ENCODE data around the gene ZNF140. TPM values are rescaled to one million over a fixed set of nuclear protein-coding genes. Genes with fewer than 3 reads are reported as not detected.

Gene ZNF140
- total RNA-seq, 1 experiment from 2014 or later: 12.5 TPM

DNA sequence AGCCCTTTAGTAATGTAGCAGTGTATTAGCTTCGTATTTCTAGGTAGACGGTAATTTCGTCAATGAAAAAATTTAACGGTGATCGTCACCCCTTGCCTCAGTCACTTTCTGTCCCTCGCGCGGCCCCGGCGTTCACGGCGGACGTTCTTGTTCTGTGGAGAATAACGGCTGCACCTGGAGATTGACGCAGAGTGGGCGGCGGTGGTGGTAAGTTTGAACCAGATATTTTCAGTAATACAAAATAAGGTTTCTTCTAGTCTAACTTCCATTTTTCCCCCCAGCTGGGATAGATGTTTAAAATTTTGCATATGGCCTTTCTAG is 50.0 kb downstream of the ZNF140 start:
- Mint-ChIP-seq H3K4me3 (ENCODE audit: unreplicated experiment) (peak overlapping the region; percentile 97), H3K9me3 (ENCODE audit: unreplicated experiment) (peaks cover 34% of the 10 kb centered on the region), H3K27me3 (ENCODE audit: insufficient read depth, unreplicated experiment) (no peaks in the 10 kb centered on the region), H3K27ac (ENCODE audit: unreplicated experiment) (peak overlapping the region; percentile 98), H3K4me1 (ENCODE audit: low read depth, unreplicated experiment) (no peaks in the 10 kb centered on the region), H3K36me3 (ENCODE audit: insufficient read depth, unreplicated experiment) (peaks cover 32% of the 10 kb centered on the region)
- Histone ChIP-seq H3K9me3 (peaks cover 16% of the 10 kb centered on the region), H3K4me1 (no peaks in the 10 kb centered on the region; the same call in 1 of the 2 replicates), H3K27me3 (replicated peaks; ENCODE audit: control insufficient read depth, insufficient read depth, low read length) (no peaks in the 10 kb centered on the region), H3K4me3 (ENCODE audit: low read depth, low read length) (peak overlapping the region; percentile 99), H3K36me3 (ENCODE audit: control insufficient read depth, insufficient read depth, low read length) (no peaks in the 10 kb centered on the region; the same call in 1 of the 2 replicates)
- ChIA-PET POLR2A (interaction anchor here (0.7 kb wide), 1 partner anchor 51 kb away, joined by 3 read pairs; no protein-coding TSS in a partner anchor), CTCF (interaction anchor here (1.4 kb wide), 1 partner anchor 50 kb away, joined by 6 read pairs; the partner anchor contains the start of gene ZNF268)
- TF ChIP-seq CTCF (IDR thresholded peaks at IDR 0.05; ENCODE audit: insufficient read depth in 1 of 2, low read depth in 1 of 2, low read length in 1 of 2, severe bottlenecking in 1 of 2, unreplicated experiment in 1 of 2): no peak
- TSS peak; percentile 79 for BruUV-seq (replicated peaks)
- peak in 1 of 2 experiments; percentile 41 for DNase-seq
- intact Hi-C loops (cut with micrococcal nuclease; ENCODE audit: unreplicated experiment): loop anchor here (1.0 to 2.0 kb wide), 4 partner anchors 50 to 144 kb away; partner anchors contain the start of genes ZNF140, ZNF26, ZNF268 and ZNF84

DNA sequence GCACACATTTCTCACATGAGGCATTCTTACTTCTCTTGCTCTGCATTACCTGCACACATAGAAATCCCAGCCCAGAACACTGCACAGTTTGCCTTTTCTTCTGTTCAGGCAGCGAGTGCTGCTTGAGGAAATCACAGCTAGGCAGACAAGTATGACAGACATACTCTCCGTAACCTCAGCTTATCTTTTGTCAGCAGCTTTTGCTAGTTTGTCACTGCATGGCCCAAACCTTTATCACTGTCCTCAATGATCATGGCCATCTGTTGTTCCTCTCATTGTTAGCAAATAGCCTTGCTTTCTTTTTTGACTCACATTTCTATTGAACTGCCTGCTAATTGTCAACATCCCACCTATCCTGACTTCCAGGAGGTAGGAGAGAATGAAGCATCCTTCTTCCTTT is 55.0 kb downstream of the ZNF140 start:
- POLR2A ChIA-PET: no interaction called here
- intact Hi-C loops (cut with micrococcal nuclease; ENCODE audit: unreplicated experiment): no loop called here
- CTCF ChIA-PET: no interaction called here

DNA sequence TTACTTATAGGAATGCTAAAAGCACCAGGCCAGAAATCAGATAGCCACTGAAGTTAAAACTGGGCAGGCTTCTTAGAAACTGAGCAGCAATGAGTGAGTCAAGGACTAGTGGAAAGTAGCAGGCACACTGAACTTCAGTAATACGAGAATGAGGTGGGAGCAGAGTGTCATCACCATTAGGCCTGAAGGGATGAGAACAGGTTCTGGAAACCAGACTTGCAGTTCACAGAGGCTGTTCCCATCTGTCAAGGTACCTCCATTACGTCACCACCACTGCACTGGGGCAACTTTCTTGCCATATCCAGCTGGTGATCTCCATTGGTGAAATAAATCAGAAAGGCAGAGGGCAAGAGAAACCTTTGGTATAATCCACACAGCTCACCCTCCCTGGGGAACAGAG is 65.3 kb downstream of the ZNF140 start:
- no peak for DNase-seq
- H3K36me3 Mint-ChIP-seq (ENCODE audit: insufficient read depth, unreplicated experiment): peaks cover 20% of the 10 kb centered on the region
- TF ChIP-seq CTCF (IDR thresholded peaks at IDR 0.05; ENCODE audit: insufficient read depth in 1 of 2, low read depth in 1 of 2, low read length in 1 of 2, severe bottlenecking in 1 of 2, unreplicated experiment in 1 of 2): no peak
- Histone ChIP-seq H3K9me3 (peaks cover 17% of the 10 kb centered on the region), H3K36me3 (ENCODE audit: control insufficient read depth, insufficient read depth, low read length) (no peaks in the 10 kb centered on the region; the same call in 1 of the 2 replicates), H3K27me3 (replicated peaks; ENCODE audit: control insufficient read depth, insufficient read depth, low read length) (no peaks in the 10 kb centered on the region), H3K4me3 (ENCODE audit: low read depth, low read length) (no peak overlapping the region), H3K4me1 (no peaks in the 10 kb centered on the region)
- H3K4me3 Mint-ChIP-seq (ENCODE audit: unreplicated experiment): no peak overlapping the region
- no TSS peak for BruUV-seq (replicated peaks)
- H3K27me3 Mint-ChIP-seq (ENCODE audit: insufficient read depth, unreplicated experiment): no peaks in the 10 kb centered on the region
- H3K27ac Mint-ChIP-seq (ENCODE audit: unreplicated experiment): no peak overlapping the region
- no peaks in the 10 kb centered on the region for H3K4me1 Mint-ChIP-seq (ENCODE audit: low read depth, unreplicated experiment)
- peaks cover 45% of the 10 kb centered on the region for H3K9me3 Mint-ChIP-seq (ENCODE audit: unreplicated experiment)
- CTCF ChIA-PET: no interaction called here
- POLR2A ChIA-PET: no interaction called here
- intact Hi-C loops (cut with micrococcal nuclease; ENCODE audit: unreplicated experiment): no loop called here

More for the DNA sequence above, 55.0 kb downstream of the ZNF140 start:
- H3K9me3 Mint-ChIP-seq (ENCODE audit: unreplicated experiment): peaks cover 53% of the 10 kb centered on the region
- Histone ChIP-seq H3K4me1 (no peaks in the 10 kb centered on the region; the same call in 1 of the 2 replicates), H3K9me3 (peaks cover 13% of the 10 kb centered on the region), H3K4me3 (ENCODE audit: low read depth, low read length) (no peak overlapping the region), H3K27me3 (replicated peaks; ENCODE audit: control insufficient read depth, insufficient read depth, low read length) (no peaks in the 10 kb centered on the region), H3K36me3 (ENCODE audit: control insufficient read depth, insufficient read depth, low read length) (no peaks in the 10 kb centered on the region; the same call in 1 of the 2 replicates)
- BruUV-seq (replicated peaks): no TSS peak
- H3K36me3 Mint-ChIP-seq (ENCODE audit: insufficient read depth, unreplicated experiment): peaks cover 15% of the 10 kb centered on the region
- no peaks in the 10 kb centered on the region for H3K27me3 Mint-ChIP-seq (ENCODE audit: insufficient read depth, unreplicated experiment)
- no peaks in the 10 kb centered on the region for H3K4me1 Mint-ChIP-seq (ENCODE audit: low read depth, unreplicated experiment)
- no peak overlapping the region for H3K4me3 Mint-ChIP-seq (ENCODE audit: unreplicated experiment)
- no peak for DNase-seq
- no peak overlapping the region for H3K27ac Mint-ChIP-seq (ENCODE audit: unreplicated experiment)
- TF ChIP-seq CTCF (IDR thresholded peaks at IDR 0.05; ENCODE audit: insufficient read depth in 1 of 2, low read depth in 1 of 2, low read length in 1 of 2, severe bottlenecking in 1 of 2, unreplicated experiment in 1 of 2): no peak
